GM19035 (cell line): ENCODE data around the gene LPCAT1.
"Not testable (repeated sequence)": the region's sequence is repeated elsewhere in the genome, so short reads cannot be mapped to it uniquely, and the experiment has no call there.

Experiments used
- ATAC-seq: cut with Tn5 transposase; IDR thresholded peaks from one replicate; pipeline ENCODE4 v1.9.1; 2021; ENCODE audit not compliant: unreplicated experiment

The LPCAT1 gene

GRCh38 chr5:1431021-1431811 is 92.5 kb downstream of the LPCAT1 start:
- ATAC-seq, result no peak

GRCh38 chr5:1430121-1430795 is 93.5 kb downstream of the LPCAT1 start:
- no peak for ATAC-seq

GRCh38 chr5:1429496-1429895 is 94.3 kb downstream of the LPCAT1 start:
- no peak for ATAC-seq

- ATAC-seq, result no peak
These were observed 94.7 kb downstream of the LPCAT1 start for GRCh38 chr5:1429066-1429465.

GRCh38 chr5:1428107-1428506 is 95.7 kb downstream of the LPCAT1 start:
- no peak for ATAC-seq

GRCh38 chr5:1424716-1425115 is 99.0 kb downstream of the LPCAT1 start:
- ATAC-seq, result no peak

GRCh38 chr5:1423901-1424603 is 99.7 kb downstream of the LPCAT1 start:
- ATAC-seq, result no peak

GRCh38 chr5:1422522-1422921 is 101.2 kb downstream of the LPCAT1 start:
- not testable (repeated sequence) for ATAC-seq

GRCh38 chr5:1421521-1422341 is 102.0 kb downstream of the LPCAT1 start:
- ATAC-seq, result no peak

- ATAC-seq, result no peak
These were observed 103.3 kb downstream of the LPCAT1 start for GRCh38 chr5:1420211-1421195.

- no peak for ATAC-seq
These were observed 104.1 kb downstream of the LPCAT1 start for GRCh38 chr5:1419476-1420210.

- no peak for ATAC-seq
These were observed 104.9 kb downstream of the LPCAT1 start for GRCh38 chr5:1418921-1419280.

GRCh38 chr5:1418238-1418920 is 105.4 kb downstream of the LPCAT1 start:
- ATAC-seq, result no peak

- ATAC-seq, result no peak
These were observed 106.1 kb downstream of the LPCAT1 start for GRCh38 chr5:1417586-1418225.

GRCh38 chr5:1416856-1417469 is 106.8 kb downstream of the LPCAT1 start:
- ATAC-seq, result no peak

GRCh38 chr5:1415626-1416360 is 108.0 kb downstream of the LPCAT1 start:
- no peak for ATAC-seq

- no peak for ATAC-seq
These were observed 108.7 kb downstream of the LPCAT1 start for GRCh38 chr5:1415059-1415425.
